ENCODE results near the gene PLA2G2C. TPM values are rescaled to one million over a fixed set of nuclear protein-coding genes. Genes with fewer than 3 reads are reported as not detected.
A peak's percentile ranks its signal among the peaks of the same experiment; 100 is the strongest.
"Not testable (repeated sequence)": the region's sequence is repeated elsewhere in the genome, so short reads cannot be mapped to it uniquely, and the experiment has no call there.

The PLA2G2C gene
- total RNA-seq (2014; rRNA removed; shearing (Covaris generic)): not detected in 2 replicates

DNA sequence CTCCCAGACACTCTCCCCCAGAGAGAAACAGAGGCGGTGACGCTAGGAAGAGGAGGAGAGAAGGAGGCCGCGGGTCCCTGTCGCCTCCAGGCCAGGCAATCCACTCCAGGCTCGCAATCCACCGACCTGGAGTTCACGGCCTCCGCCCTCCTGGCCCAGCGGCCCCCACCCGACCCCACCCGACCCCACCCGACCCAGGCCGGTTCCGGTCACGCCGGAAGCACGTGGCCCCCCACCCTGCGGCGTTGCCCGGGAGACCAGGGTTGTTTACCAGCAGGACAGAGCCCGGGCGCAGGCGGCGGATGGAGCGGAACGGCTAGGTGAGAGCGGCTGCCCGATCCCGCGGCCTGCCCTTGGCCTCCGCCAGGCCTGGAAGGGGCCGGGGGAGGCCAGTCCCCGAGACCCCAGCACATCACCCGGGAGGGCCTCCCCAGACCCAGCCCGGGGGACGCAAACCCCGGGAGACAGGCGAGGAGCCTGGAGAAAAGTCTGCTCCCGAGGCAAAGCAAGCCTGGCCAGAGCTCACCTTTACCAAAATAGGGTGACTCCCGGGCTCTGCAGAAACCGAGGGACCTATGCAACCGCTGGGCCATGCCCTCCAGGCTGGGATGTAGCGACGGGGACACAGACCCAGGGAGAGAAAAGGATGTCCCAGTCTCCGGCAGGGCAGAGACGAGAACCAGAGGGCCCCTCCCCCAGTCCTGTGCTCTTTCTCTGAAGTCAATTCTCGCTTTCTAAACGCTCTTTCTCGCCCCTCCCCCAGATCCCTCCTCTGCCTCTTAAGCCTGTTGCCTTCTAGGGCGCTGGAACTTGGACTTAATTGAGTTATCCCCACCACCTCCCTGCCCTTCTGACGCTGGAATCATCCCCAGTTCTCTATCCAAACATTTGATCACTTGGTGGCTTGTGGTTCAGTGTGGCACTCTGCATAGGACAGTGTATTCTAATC, at the start of gene PLA2G2C, which contains the start of gene UBXN10:
Gene PLA2G2C, minus strand, starts transcription at position 685 of the 949 bp plus-strand sequence. CDS start 9,155 bp downstream, outside the sequence.
Gene UBXN10, plus strand, starts transcription at position 263 of the 949 bp plus-strand sequence. CDS start 4,466 bp downstream, outside the sequence.
- no peak for DNase-seq (ENCODE audit: low read depth)

DNA sequence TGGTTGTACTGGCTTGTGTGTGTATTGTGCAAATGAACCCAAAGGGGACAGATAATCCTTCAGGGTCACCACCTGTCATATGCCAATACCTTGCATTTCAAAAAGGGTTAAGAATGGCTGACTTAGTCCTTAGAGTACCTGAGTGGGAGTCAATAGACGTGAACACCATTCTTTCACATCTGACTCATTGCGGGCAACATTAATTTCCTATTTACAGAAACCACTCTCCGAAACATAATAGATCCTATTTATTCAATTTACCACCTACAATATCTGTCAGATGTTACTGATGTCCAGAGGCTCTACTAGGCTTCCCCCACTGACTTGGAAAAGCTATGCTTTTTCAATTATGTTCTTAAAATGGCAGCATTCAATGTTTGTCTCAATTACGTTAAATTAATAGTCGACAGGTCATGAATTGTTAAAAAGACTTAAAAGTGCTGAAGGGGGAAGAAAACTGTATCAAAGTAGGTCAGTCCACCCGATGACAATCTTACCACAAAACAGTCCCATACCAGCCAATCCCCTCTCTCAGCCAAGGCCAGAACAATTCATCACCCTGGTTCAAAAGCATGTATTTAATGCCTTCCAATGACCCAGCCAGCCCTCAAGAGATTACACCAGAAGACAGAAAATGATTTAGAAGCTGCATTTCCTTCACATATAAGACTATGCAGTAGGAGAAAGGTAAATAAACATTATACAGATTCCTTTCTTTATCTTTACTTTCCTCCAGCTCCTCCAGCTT, 48.6 kb upstream of the PLA2G2C start:
- DNase-seq (ENCODE audit: low read depth): no peak

- DNase-seq (ENCODE audit: low read depth): peak; percentile 50
Observed at GRCh38 chr1:20233866-20234265, 47.5 kb upstream of the PLA2G2C start.

DNA sequence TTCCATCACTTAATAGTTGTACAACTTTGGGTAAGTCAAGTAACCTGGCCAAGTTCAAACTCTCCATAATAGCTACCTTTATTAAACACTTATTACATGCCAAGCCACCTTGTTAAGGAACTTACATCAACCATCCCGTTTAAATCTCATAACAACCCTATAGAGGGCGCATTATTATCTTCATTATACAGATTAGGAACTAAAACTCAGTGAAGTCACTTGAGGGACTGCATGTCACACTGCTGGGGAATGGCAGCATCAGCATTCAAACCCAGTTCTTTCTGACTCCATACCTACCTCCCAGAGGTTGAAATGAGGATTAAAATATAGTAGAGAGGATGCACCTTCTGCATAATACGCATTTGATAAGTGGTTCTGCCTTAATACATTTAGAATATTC, 47.1 kb upstream of the PLA2G2C start:
- peak; percentile 31 for DNase-seq (ENCODE audit: low read depth)

- DNase-seq (ENCODE audit: low read depth): not testable (repeated sequence)
Observed at GRCh38 chr1:20232564-20232963, 46.2 kb upstream of the PLA2G2C start.

- DNase-seq (ENCODE audit: low read depth): no peak
Observed at GRCh38 chr1:20229171-20229570, 42.9 kb upstream of the PLA2G2C start.

GRCh38 chr1:20228314-20228825, 42.1 kb upstream of the PLA2G2C start:
- no peak for DNase-seq (ENCODE audit: low read depth)

GRCh38 chr1:20227704-20228103, 41.4 kb upstream of the PLA2G2C start:
- no peak for DNase-seq (ENCODE audit: low read depth)

GRCh38 chr1:20224546-20224945, 38.2 kb upstream of the PLA2G2C start:
- DNase-seq (ENCODE audit: low read depth): no peak

DNA sequence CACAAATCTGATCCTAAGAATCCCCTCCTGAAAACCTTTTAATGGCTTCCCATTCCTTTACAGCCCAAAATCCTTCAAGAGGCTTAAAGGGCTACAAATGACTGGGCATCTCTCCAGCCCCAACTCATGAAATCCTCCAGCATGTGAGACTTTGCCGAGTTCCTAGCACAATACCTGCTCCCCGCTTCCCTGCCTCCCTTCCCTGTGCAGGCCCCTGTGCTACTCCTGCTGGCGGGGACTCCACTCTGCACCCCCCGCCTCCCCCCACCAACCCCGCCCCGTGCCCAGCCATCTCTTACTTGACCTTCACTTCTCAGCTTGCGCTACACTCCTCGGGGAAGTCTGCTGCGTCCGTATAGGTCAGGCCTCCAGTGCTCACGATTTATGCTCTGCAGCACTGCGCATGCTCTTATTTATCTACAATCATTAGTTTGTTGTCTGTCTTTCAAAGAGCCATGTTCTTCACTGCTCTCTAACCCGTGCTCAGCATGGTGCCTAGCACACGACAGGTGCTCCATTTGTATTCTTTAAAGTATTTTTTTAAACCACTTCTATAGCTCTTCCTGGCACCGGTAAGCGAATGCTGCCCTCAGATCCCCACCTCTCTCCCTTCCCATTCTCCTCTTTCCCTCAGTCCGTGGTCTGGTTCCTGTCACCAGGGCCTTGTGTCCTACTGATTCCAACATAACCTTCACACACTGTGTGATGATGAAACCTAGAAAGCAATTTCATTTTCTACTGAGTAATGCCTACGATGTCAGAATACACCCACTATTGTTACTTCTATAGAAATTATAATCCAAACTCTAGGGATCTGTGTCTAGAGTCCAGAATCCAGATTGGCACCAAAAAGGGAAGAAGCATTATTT, 37.5 kb upstream of the PLA2G2C start:
- DNase-seq (ENCODE audit: low read depth): no peak

DNA sequence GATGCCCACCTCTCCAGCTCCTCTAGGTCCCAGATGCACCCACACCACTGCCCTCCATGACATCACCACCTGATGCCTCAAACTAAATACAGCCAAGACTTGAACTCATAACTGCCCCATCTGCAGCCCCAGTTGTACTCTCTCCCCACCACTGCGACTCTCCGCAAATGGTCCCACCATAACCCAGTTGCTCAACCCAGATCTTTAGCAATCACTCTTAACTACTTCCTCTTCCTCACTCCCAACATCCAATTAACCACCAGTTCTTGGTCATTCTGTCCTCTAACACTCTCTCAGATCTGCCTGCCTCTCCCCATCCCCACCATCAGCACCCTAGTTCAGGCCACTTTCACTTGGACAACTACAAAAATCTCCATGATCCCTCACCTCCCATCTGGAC, 36.8 kb upstream of the PLA2G2C start:
- DNase-seq (ENCODE audit: low read depth): no peak

GRCh38 chr1:20220036-20220435, 33.7 kb upstream of the PLA2G2C start:
- no peak for DNase-seq (ENCODE audit: low read depth)

GRCh38 chr1:20219053-20219452, 32.7 kb upstream of the PLA2G2C start:
- not testable (repeated sequence) for DNase-seq (ENCODE audit: low read depth)

- DNase-seq (ENCODE audit: low read depth): peak; percentile 11
Observed at GRCh38 chr1:20216574-20216973, 30.3 kb upstream of the PLA2G2C start.

DNA sequence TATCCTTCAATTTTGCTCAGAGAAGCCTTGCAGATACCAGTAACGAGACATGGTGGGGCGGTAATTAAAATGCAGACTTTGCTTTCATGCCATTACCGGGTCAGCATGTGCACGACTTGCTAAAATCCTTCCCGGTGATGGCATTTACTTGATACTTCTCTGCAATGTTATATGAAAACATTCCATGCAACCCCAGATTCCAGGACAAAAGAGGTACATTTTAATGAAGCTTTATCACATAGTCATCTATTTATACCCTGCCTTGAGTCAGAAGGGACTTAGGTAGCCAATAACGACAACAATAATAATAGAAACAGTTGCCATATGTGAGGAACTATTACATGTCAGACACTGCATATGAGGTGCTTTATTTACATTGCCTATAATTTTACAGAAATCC, 29.4 kb upstream of the PLA2G2C start:
- no peak for DNase-seq (ENCODE audit: low read depth)

DNA sequence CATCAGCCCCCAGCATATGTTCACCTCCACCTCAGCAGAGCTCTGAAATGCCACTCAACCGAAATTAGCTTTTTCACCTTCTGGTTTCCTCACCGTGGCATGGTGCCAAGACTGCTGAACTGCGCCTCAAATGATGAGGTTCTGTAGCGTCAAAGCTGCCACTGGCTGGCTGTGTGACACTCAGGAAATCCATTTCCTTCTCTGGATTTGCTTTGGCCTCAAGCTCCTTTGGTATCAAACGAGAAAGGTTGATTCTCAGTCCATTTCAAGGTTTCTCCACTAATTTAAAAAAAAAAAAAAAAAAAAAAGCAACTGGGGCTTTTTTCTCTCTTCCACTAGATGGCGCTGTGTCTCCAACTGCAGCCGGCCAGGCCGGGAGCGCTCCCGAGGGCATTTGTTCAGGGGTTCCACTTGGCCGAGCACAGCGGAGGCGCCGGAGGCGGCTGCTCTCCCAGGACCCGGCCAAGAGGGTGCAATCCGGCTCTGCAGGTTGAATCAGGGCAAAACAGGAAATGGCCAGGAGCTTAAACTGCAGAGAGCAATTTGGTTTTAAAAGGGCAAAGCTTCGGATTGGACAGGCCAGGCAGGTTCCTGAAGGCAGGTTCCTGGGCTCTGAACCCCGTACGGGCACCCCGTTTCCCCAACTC, 26.5 kb upstream of the PLA2G2C start:
- DNase-seq (ENCODE audit: low read depth): peak; percentile 65

DNA sequence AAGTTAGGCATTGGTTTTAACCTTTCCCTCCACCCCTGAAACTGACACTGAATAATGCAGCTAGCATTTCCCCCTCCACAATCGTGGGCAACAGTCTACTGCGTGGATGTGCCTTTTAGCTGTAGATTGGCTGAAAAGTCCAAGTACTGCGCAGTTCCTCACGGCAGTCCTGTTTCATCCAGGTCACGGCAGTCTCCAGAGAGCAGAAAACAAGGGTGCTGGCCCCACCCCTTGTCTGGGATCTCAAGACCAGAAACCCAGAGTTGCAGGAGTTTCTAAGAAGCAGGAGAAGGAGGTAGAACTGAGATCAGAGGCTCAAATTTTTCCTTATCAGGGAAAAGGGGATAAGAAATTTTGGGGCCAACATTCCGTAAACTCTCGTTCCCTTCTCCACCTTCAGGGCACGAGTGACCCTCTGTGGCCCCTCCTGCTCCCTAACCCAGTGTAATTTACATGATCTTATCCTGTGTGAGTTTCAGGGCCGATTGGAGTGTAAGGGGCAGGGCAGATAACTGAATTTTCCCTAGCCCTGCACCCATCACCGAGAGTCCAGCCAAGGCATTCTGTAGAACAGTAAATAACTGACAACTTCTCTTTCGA, 25.9 kb upstream of the PLA2G2C start:
- DNase-seq (ENCODE audit: low read depth): no peak

- peak; percentile 53 for DNase-seq (ENCODE audit: low read depth)
Observed at GRCh38 chr1:20211511-20211931, 25.2 kb upstream of the PLA2G2C start.

GRCh38 chr1:20210736-20211460, 24.6 kb upstream of the PLA2G2C start:
- peak; percentile 17 for DNase-seq (ENCODE audit: low read depth)

DNA sequence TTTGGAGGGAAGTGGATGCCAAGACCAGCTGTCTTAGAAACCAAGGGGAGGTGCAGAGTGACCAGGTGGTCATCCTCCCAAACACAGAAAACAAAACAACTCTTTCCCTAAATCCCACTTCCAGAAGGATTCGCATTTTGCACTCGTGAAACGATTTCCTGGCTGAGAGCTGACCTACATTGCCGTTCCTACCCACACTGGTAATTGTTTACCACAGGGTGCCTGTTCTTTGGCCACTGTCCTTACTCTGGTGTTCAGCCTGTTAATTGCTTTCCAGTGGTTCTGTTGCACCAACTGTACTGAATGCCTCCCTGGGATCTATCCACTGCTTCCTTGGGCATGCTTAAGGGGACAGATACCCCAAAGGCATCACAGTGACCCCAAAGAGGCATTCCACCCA, 23.2 kb upstream of the PLA2G2C start:
- no peak for DNase-seq (ENCODE audit: low read depth)

All from RPMI7951 (cell line).